ENCODE data around the gene DNAJB5.
A peak's percentile ranks its signal among the peaks of the same experiment; 100 is the strongest.

DNAJB5 gene

DNA sequence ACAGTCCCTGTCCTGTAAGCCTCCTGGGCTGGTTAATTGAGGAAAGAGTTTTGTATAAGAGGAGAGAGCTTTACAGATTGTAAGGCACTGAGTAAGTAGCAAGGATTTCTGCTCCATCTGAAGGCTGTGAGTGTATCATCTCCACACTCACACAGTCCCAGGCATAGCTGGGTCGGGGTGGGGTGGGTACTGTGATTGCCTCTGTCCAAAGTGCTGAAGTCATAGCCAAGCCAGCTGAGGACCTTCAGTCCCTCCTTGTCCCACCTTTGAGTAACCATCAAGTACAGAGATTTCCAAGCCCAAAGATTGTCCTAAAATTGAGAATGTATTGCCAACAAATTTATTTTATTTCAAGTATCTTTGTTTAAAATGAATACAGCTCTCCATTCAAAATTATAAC, 5.5 kb upstream of the DNAJB5 start:
- no peak for DNase-seq (ENCODE audit: low read depth in 2 of 2)

DNA sequence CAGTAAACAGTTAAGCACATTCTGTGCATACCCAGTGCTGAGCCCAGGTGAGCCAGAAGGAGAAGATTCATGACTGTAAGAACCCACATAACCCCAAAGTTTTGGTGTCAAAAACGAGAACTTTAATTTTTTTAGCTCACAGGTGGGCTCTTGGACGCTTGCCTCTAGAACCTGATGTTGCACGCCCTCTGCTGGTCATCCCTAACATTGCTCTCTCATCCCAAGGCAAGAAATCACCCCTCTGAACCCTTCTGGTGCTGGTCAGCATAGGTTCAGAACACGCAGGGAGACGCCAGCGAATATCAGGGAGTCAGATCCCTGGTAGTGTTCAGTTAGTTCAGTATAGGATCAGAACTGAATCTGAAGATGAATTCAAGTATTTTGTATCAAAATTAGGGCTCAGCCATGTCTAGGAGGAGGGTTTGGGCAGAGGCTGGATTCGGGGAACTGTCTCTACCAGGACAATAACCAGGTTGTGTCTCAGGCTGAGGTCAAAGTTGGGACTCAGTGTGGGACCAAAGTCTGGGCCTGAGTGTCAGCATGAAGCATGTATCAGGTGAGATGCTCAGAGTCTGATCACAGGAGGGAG, 4.1 kb upstream of the DNAJB5 start:
- DNase-seq (ENCODE audit: low read depth in 2 of 2): no peak

DNA sequence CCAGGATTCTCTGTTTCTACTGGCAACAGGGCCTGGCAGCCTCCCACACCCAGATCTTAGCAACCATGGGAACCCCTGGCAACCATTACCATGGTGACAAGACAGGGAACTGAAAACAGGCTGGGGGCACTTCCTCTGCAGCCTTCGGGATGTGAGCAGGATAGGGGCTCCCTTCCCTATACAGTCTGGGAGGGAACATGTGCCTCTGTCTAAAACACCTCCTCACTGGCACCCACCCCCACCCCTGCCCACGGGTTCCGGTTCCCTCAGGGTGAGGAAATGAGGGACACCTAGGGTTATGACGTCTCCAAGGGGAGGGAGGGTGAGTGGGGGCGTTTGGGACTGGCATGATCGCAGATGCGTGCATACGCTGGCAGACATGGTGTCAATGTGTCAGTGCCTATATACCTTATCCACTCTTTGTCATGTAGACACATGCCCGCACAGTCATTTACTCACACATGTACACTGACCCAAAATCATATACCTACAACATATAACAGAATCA, 3.0 kb upstream of the DNAJB5 start:
- DNase-seq (ENCODE audit: low read depth in 2 of 2): peak; percentile 51 to 66

DNA sequence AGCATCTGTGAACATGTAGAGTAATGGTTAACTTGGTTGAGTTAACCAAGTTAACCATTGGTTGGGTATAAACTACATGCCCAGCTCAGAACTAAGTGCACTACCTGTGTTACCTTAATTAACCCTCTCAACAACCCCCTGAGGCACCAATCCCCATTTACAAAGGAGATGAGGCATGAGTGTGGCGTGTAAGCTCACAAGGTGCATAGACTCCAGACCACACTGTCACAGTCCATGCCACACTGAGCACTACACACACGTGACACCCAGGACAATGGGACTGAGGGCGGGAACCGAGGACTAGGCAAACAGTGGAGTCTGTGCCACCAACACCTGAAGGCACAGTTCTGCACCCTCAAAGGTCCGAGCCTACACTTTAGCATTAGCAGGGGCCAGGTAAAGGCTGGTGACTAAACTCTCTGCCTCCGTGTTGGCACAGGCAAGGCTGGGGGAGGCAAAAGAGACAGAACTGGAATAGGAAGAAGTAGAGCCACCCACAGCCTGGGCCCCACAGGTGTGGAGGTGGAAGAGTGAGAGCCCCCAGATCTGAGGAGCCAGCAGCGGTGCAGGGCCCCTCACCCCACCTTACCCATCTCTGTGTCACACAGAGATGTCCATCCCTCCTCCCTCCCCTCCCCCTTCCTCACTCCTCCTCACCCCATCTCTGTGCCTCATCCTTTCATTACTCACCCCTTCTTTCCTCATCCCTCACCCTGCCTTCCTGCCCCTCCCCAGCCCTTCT, 2.2 kb upstream of the DNAJB5 start:
- DNase-seq (ENCODE audit: low read depth in 2 of 2): no peak

- DNase-seq (ENCODE audit: low read depth in 2 of 2): peak in 1 of 2 donors; percentile 38
Observed at GRCh38 chr9:34988218-34989002, 1.1 kb upstream of the DNAJB5 start.

DNA sequence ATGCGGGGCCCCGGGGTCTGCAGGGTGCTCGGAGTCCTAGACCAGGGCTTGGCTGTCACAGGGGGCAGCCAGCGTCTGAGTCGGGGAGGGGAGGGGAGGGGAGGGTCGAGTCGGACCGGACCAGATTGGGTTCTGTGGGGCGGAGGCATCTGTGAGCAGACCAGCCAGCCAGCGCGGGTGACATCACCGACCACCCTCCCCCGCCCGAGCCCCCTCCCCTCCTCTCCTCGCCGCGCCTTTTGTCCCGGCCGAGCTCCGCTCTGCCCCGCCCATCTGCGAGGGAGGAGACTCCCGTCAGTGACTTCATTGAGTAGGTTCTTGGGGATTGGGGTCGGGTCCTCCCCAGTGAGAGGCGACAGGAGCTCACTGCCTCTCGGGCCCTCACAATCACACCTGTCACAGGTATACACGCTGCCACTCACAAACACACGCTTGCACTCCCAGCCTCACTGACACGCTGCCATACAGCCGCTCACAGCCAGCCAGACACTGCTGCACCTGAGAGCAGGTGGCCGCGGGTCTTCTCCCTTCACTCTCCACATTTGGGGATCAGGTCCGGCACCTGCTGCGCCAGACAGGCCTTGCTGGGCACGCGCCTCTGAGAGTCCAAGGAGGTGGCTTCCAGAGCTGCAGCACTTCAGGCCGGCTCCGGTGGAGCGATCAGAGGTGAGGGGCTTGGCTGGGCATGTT, 546 bp downstream of the DNAJB5 start:
- DNase-seq (ENCODE audit: low read depth in 2 of 2): no peak

- no peak for DNase-seq (ENCODE audit: low read depth in 2 of 2)
Observed at GRCh38 chr9:34990908-34991606, 1.5 kb downstream of the DNAJB5 start.

DNA sequence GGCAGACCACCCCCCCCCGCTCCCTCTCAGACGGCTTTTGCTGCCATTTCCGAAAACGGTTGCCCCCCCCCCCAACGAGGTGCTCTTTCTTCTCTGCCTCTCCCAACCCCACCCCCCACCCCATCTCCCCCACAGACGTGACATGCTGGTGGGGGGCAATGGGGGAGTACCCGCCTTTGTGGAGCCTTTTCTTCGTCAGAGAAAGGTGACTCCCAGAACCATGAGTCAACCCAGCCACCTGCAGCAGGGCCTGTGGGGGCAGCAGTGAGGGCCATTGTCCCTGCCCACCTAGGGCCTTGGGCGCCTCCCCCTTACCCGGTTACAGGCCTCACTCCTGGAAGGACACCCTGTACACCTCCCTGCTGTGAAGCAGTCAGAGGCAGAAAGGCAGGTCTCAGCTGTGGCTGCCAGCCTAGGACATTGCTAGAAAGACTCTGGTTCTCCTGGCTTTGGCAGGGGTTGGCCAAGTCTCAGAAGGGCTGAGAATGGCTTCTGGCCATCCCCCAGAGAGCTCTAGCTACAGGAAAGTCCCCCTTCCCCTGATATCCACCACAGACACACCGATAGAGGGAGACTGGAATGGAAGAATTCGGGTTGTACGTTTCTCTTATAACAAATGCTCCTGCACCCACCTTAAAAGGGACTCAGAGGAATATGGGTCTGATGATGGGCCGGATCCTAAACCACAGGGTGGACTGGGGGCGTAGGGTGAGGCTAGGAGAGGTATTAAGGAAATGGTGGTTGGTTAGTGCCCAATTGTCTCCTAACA, 2.2 kb downstream of the DNAJB5 start:
- DNase-seq (ENCODE audit: low read depth in 2 of 2): no peak

DNA sequence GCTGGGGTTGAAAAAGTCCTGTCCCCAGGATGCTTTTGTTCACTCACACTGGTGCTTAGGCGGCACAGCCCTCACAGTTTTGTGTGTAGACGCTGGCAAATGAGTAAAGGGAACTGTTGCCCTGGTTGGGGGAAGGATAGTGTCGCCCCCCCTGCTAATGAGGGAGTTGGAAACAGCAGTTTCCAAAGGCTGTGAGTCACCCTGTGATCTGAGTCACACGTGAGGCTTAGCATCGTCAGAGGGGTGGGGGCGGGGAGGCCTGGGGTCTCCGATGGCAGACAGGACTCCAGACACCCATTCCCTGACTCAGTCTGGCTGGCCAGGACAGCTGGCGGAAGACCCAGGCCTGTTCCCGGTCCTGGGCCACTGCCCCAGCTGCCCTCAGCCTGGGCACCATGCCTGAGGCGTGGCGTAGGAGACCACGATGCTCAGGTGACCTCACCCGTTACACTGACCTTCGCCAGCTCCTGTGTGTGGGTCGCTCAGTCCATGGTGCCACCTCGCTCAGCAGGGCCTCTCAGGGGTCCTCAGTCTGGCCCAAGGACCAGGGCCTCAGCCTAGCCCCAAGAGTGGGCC, 2.9 kb downstream of the DNAJB5 start:
- DNase-seq (ENCODE audit: low read depth in 2 of 2): peak; percentile 33 to 61

DNA sequence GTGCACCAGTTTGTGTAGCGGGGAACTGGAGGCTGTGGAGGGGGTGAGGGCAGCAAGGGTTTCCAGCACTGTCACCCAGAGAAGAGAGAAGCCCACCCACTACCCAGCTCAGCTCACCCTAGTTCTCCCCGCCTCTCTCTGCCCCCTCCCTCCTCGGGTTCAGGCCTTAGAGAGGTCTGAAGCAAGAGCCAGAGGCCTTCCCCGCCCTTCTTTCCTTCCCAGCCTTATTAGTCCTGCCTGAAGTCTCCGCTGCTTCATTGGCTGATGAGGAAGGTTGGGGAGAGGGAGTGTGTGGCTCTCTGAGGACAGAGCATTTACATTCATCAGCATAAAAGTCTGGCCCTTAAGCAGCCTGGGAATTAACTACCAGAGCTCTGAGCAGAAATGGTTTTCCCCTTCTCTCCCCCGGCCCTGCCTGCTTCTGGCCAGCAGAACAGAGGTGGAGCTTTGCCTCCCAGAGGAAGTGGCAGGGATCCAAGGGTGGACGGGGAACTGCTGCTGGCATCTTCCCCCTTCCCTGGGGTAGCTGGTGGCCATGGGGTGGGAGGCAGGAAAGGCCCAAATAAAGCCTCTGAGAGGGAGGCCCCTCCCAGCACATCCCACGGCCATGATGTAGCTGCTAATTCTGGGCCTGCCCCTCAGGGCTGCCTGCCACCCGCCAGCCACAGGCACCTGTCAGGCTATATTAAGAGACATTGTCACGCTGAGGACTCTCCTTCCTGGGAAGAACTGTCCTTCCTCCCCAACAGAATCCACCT, 4.1 kb downstream of the DNAJB5 start:
- DNase-seq (ENCODE audit: low read depth in 2 of 2): no peak

- no peak for DNase-seq (ENCODE audit: low read depth in 2 of 2)
Observed at GRCh38 chr9:34994260-34994899, 4.8 kb downstream of the DNAJB5 start.

GRCh38 chr9:34994900-34995669, 5.5 kb downstream of the DNAJB5 start:
- no peak for DNase-seq (ENCODE audit: low read depth in 2 of 2)

DNA sequence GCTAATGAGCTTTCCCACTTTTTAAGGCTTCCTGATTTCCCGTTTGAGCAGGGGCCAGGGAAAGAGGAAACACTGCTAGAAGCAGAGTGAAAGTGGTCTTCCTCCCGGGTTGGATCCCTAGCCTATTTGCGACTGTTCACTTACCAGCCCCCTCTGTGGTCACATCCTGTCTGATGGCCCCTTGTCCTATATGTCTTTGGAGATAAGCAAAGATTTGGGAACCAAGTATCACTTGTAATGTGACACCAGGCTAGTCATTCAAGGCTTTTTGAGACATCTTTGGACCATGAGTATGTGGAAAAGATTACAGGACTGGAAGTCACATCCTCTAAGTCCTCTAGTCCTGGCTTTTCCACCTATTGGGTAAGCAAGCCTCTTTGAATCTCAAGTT, 6.1 kb downstream of the DNAJB5 start:
- no peak for DNase-seq (ENCODE audit: low read depth in 2 of 2)

DNA sequence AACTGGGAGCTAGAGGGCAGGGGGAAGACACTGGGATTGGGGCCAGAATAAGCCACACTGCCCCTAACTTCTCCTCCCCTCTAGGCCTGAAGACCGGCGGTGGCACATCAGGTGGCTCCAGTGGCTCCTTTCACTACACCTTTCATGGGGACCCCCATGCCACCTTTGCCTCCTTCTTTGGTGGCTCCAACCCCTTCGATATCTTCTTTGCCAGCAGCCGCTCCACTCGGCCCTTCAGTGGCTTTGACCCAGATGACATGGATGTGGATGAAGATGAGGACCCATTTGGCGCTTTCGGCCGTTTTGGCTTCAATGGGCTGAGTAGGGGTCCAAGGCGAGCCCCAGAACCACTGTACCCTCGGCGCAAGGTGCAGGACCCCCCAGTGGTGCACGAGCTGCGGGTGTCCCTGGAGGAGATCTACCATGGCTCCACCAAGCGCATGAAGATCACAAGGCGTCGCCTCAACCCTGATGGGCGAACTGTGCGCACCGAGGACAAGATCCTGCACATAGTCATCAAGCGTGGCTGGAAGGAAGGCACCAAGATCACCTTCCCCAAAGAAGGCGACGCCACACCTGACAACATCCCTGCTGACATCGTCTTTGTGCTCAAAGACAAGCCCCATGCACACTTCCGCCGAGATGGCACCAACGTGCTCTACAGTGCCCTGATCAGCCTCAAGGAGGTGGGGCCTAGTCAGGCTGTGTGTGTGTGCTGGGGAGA, 6.8 kb downstream of the DNAJB5 start:
- no peak for DNase-seq (ENCODE audit: low read depth in 2 of 2)

DNA sequence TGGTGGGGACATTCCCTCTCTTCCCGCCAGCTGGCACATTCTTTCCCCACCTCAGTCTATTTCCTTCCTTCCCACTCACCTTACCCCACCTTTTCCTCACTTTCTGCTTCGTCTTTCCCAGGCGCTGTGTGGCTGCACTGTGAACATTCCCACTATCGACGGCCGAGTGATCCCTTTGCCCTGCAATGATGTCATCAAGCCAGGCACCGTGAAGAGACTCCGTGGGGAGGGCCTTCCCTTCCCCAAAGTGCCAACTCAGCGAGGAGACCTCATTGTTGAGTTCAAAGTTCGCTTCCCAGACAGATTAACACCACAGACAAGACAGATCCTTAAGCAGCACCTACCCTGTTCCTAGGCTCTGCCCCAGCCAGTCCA, 7.3 kb downstream of the DNAJB5 start:
- no peak for DNase-seq (ENCODE audit: low read depth in 2 of 2)

DNA sequence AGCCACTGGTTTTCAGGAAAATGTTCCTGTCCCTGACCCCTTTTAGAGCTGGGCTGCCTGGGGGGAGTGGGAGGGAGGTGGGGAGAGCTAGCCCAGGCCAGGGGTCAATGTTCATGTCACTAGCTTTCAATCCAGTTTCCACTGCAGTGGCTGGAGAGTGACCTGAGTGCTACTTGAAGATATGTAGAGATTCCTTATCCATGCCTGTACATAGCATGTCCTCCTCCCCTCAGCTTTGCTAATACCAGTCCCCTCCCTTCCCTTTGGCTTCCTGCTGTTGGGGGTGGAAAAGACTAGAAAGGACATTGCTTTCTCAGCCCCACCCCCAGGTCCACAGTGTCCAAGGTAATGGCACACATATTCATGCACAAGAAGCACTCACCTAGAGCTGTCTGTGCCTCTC, 7.8 kb downstream of the DNAJB5 start:
- no peak for DNase-seq (ENCODE audit: low read depth in 2 of 2)

GRCh38 chr9:34998266-34998665, 8.7 kb downstream of the DNAJB5 start:
- DNase-seq (ENCODE audit: low read depth in 2 of 2): no peak

- DNase-seq (ENCODE audit: low read depth in 2 of 2): no peak
Observed at GRCh38 chr9:34999576-34999975, 10.0 kb downstream of the DNAJB5 start.
